Stomach (tissue), 9 donors: Measurements from ENCODE around the gene KRTAP10-4. TPM values are rescaled to one million over a fixed set of nuclear protein-coding genes. Genes with fewer than 3 reads are reported as not detected.

Source experiments
- DNase-seq, 2 donors: peaks; one replicate each; pipeline versions ENCODE4 v3.0.0 to v3.0.0-alpha.2; 2013 to 2019
- H3K27ac ChIP-seq, 5 donors: fragments of 200-600 bp in 4 of 5; sonication (generic) in 4 of 5; one replicate each; pipeline ENCODE4 v1.5.1; 2013 to 2019; ENCODE audit warnings: mild to moderate bottlenecking in 1 of 5, moderate library complexity in 1 of 5
- H3K27me3 ChIP-seq, 3 donors: fragments of 200-600 bp; sonication (generic); one replicate each; pipeline ENCODE4 v1.5.1; 2017 to 2019; ENCODE audit warnings: mixed run types in 1 of 3
- H3K36me3 ChIP-seq, 4 donors: fragments of 200-600 bp; sonication (generic); 1 replicate in 3 of 4; 2 replicates in 1 of 4; pipeline ENCODE4 v1.5.1; 2016 to 2019
- H3K4me1 ChIP-seq, 4 donors: fragments of 200-600 bp; sonication (generic); one replicate each; pipeline ENCODE4 v1.5.1; 2016 to 2019
- H3K4me3 ChIP-seq, 4 donors: fragments of 200-600 bp; sonication (generic) in 3 of 4; one replicate each; pipeline ENCODE4 v1.5.1; 2016 to 2019; ENCODE audit warnings: mild to moderate bottlenecking in 1 of 4
- H3K9me3 ChIP-seq, 4 donors: fragments of 200-600 bp; sonication (generic); one replicate each; pipeline ENCODE4 v1.5.1; 2016 to 2019
- CTCF ChIP-seq, 7 experiments: fragments of 450-650 bp in 4 of 7; fragments of 200-600 bp in 3 of 7; sonication (generic) in 3 of 7; IDR thresholded peaks; one replicate each; pipeline ENCODE4 v1.5.1; 2016 to 2019; ENCODE audit warnings: antibody characterized with exemption in 7 of 7, control low read depth in 2 of 7, mild to moderate bottlenecking in 1 of 7
- EP300 ChIP-seq: sonication (generic); formaldehyde crosslinking; IDR thresholded peaks from one replicate; pipeline ENCODE4 v1.6.1; 2017; ENCODE audit warnings: antibody characterized with exemption
- POLR2A ChIP-seq, 4 donors: fragments of 450-650 bp; IDR thresholded peaks; one replicate each; pipeline ENCODE4 v1.6.1; 2016; ENCODE audit warnings: antibody characterized with exemption in 4 of 4, control low read depth in 2 of 4, mild to moderate bottlenecking in 1 of 4, moderate library complexity in 1 of 4
- POLR2AphosphoS5 ChIP-seq, 3 donors: sonication (generic); formaldehyde crosslinking; IDR thresholded peaks; one replicate each; pipeline ENCODE4 v1.6.1; 2016; ENCODE audit warnings: antibody characterized with exemption in 3 of 3
- WGBS, 5 donors: extraction: QIAGEN DNeasy Blood & Tissue Kit in 3 of 5; methylation state at CpG; one replicate each; pipeline versions ENCODE4 v1.1.5 to v1.1.7; 2013 to 2018; 5-methylcytosine and 5-hydroxymethylcytosine counted together
- intact Hi-C: fragments of 100-400 bp; cut with DNase I; formaldehyde crosslinking; loops from one replicate; pipeline ENCODE4 v1.15.1; 2023; ENCODE audit warnings: low total_unique reads
- polyA plus RNA-seq, 3 donors: library from polyadenylated mRNA; stranded (reverse); fragments of 200-250 nt; gene quantifications; one replicate each; pipeline ENCODE4 v1.2.3, GENCODE V29; 2013
- total RNA-seq, 5 donors: library from RNA; depleted of rRNA; stranded (reverse); fragments of >200 nt; gene quantifications; one replicate each; pipeline versions ENCODE4 v1.1.0 to v1.2.3, GENCODE V29; 2014 to 2016
- donor health status: healthy with polysubstance abuse.
- donor health status: Bipolar disorder and iron deficiency.
- donor health status: healthy.

Gene KRTAP10-4
- total and polyA plus RNA-seq, 8 donors, result not detected

GRCh38 chr21:44615911-44616590 is 42.5 kb downstream of the KRTAP10-4 start:
- Histone ChIP-seq H3K9me3 (peaks cover 0 to 15% (median 10%) of the 10 kb centered on the region in 4 donors), H3K36me3 (no peaks in the 10 kb centered on the region), H3K4me1 (no peaks in the 10 kb centered on the region), H3K4me3 (no peak overlapping the region), H3K27me3 (peaks cover 0 to 49% (median 0%) of the 10 kb centered on the region in 3 donors), H3K27ac (no peak overlapping the region)
- intact Hi-C loops, result no loop called here
- TF ChIP-seq POLR2A (IDR thresholded peaks at IDR 0.05) (no peak), EP300 (no peak), POLR2AphosphoS5 (IDR thresholded peaks at IDR 0.05) (no peak), CTCF (IDR thresholded peaks at IDR 0.05) (no peak)
- DNase-seq, result no peak
- 71 to 83% (median 82%) methylated on average over 15 to 17 of the region's 17 CpGs for WGBS, 5 donors

GRCh38 chr21:44616591-44616926 is 43.0 kb downstream of the KRTAP10-4 start:
- Histone ChIP-seq H3K4me1 (no peaks in the 10 kb centered on the region), H3K27ac (no peak overlapping the region), H3K27me3 (peaks cover 0 to 46% (median 0%) of the 10 kb centered on the region in 3 donors), H3K4me3 (no peak overlapping the region), H3K9me3 (peaks cover 0 to 11% (median 6%) of the 10 kb centered on the region in 4 donors), H3K36me3 (no peaks in the 10 kb centered on the region)
- no peak for TF ChIP-seq POLR2AphosphoS5 (IDR thresholded peaks at IDR 0.05)
- TF ChIP-seq CTCF (IDR thresholded peaks at IDR 0.05), result no peak
- no peak for TF ChIP-seq POLR2A (IDR thresholded peaks at IDR 0.05)
- no peak for TF ChIP-seq EP300
- DNase-seq, result no peak
- intact Hi-C loops, result no loop called here
- 70 to 83% (median 78%) methylated on average over 8 to 16 of the region's 16 CpGs for WGBS, 5 donors

DNA sequence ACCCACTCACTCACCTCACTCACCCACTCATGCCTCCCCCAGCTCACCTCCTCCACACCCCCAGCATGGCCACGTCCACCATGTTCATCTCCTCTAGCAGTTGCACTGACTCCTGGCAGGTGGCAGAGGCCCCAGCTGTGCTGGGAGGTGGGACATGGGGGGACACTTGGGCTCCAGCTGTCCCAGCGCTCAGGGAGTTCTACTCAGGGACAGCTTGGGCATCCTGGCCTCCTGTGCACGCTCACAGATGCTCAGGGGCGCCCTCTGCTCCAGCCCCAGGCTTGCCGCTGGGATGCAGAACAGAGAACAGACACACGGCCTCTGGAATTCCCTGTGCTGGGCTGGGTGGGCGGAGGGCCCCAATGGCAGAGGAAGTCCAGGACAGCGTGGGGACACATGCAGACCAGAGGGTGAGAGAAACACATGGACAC is 43.6 kb downstream of the KRTAP10-4 start:
- no peak overlapping the region for H3K27ac ChIP-seq
- no peaks in the 10 kb centered on the region for H3K4me1 ChIP-seq
- TF ChIP-seq POLR2AphosphoS5 (IDR thresholded peaks at IDR 0.05) (no peak), CTCF (IDR thresholded peaks at IDR 0.05) (no peak), POLR2A (IDR thresholded peaks at IDR 0.05) (no peak)
- 50 to 70% (median 61%) methylated on average over 4 to 8 of the region's 8 CpGs for WGBS, 5 donors
- no peak overlapping the region for H3K4me3 ChIP-seq
- H3K9me3 ChIP-seq, result peaks cover 0 to 6% (median 2%) of the 10 kb centered on the region in 4 donors
- DNase-seq, result no peak
- no peaks in the 10 kb centered on the region for H3K36me3 ChIP-seq
- intact Hi-C loops, result no loop called here
- H3K27me3 ChIP-seq, result peaks cover 0 to 40% (median 0%) of the 10 kb centered on the region in 3 donors

- WGBS, 5 donors, result 10 to 24% (median 16%) methylated on average over 4 of the region's 4 CpGs
- H3K9me3 ChIP-seq, result peaks cover 0 to 21% (median 12%) of the 10 kb centered on the region in 4 donors
- H3K27ac ChIP-seq, result peak overlapping the region in 2 of 5 donors; percentile 2 to 47
- intact Hi-C loops, result no loop called here
- peak in 1 of 2 donors; percentile 43 for DNase-seq
- H3K4me3 ChIP-seq, result no peak overlapping the region
- H3K36me3 ChIP-seq, result no peaks in the 10 kb centered on the region
- H3K4me1 ChIP-seq, result no peaks in the 10 kb centered on the region
- TF ChIP-seq CTCF (IDR thresholded peaks at IDR 0.05) (peak in 4 of 7 experiments; percentile 8 to 19 (median 15)), POLR2A (IDR thresholded peaks at IDR 0.05) (no peak)
- peaks cover 0 to 26% (median 0%) of the 10 kb centered on the region in 3 donors for H3K27me3 ChIP-seq
These were observed 45.0 kb downstream of the KRTAP10-4 start for GRCh38 chr21:44618504-44618903.
